22Rv1 (cell line): ENCODE results near the gene ELOVL6.

Source experiments
- H3K27ac ChIP-seq: fragments of 450-650 bp; 2 replicates; pipeline ENCODE4 v1.5.1; 2017
- CTCF ChIP-seq: fragments of 450-650 bp; IDR thresholded peaks from 2 replicates; pipeline ENCODE4 v1.5.1; 2017; ENCODE audit warnings: mild to moderate bottlenecking
- ZFX ChIP-seq: fragments of 450-650 bp; IDR thresholded peaks from 2 replicates; pipeline ENCODE4 v1.6.1; 2017; ENCODE audit warnings: antibody characterized with exemption, borderline replicate concordance

Gene ELOVL6

GRCh38 chr4:110120506-110120905 lies 77.9 kb downstream of the ELOVL6 start:
- no peak overlapping the region for H3K27ac ChIP-seq
- TF ChIP-seq ZFX (no peak), CTCF (no peak)

- TF ChIP-seq ZFX (no peak), CTCF (no peak)
- no peak overlapping the region for H3K27ac ChIP-seq
These were observed 78.5 kb downstream of the ELOVL6 start for GRCh38 chr4:110119880-110120279.

- H3K27ac ChIP-seq = no peak overlapping the region
These were observed 79.1 kb downstream of the ELOVL6 start for GRCh38 chr4:110119337-110119736.

GRCh38 chr4:110112056-110112455 lies 86.4 kb downstream of the ELOVL6 start:
- TF ChIP-seq CTCF = no peak
- TF ChIP-seq ZFX = no peak
- no peak overlapping the region for H3K27ac ChIP-seq

More at GRCh38 chr4:110119337-110119736, 79.1 kb downstream of the ELOVL6 start:
- TF ChIP-seq ZFX (no peak), CTCF (no peak)

- H3K27ac ChIP-seq = no peak overlapping the region
- TF ChIP-seq CTCF = no peak
- no peak for TF ChIP-seq ZFX
These were observed 89.0 kb downstream of the ELOVL6 start for GRCh38 chr4:110109455-110109854.

GRCh38 chr4:110108960-110109359 lies 89.5 kb downstream of the ELOVL6 start:
- no peak overlapping the region for H3K27ac ChIP-seq
- no peak for TF ChIP-seq CTCF
- no peak for TF ChIP-seq ZFX

- no peak for TF ChIP-seq CTCF
- no peak for TF ChIP-seq ZFX
- no peak overlapping the region for H3K27ac ChIP-seq
These were observed 90.0 kb downstream of the ELOVL6 start for GRCh38 chr4:110108422-110108821.
